Mucosa of gallbladder (tissue), 1 donor: Measurements from ENCODE around the gene CCDC171. TPM values are rescaled to one million over a fixed set of nuclear protein-coding genes. Genes with fewer than 3 reads are reported as not detected.
"Not testable (repeated sequence)": the region's sequence is repeated elsewhere in the genome, so short reads cannot be mapped to it uniquely, and the experiment has no call there.

Experiments used
- DNase-seq: peaks from one replicate; pipeline ENCODE4 v3.0.0-alpha.2; 2020; ENCODE audit warnings: low spot score
- total RNA-seq: library from RNA; stranded (reverse); gene quantifications from one replicate; pipeline ENCODE4 v1.2.1, GENCODE V29; 2021
- donor health status: DM: no; HTN: no; CAD: no.

Gene CCDC171
- total RNA-seq, 1 donor from 2014 or later, result 4.0 TPM

- DNase-seq, result no peak
These were observed 208.7 kb downstream of the CCDC171 start for GRCh38 chr9:15761551-15761950.

- DNase-seq, result no peak
These were observed 210.5 kb downstream of the CCDC171 start for GRCh38 chr9:15763371-15763770.

- DNase-seq, result no peak
These were observed 211.3 kb downstream of the CCDC171 start for GRCh38 chr9:15764131-15764530.

GRCh38 chr9:15769547-15769946, 216.7 kb downstream of the CCDC171 start:
- no peak for DNase-seq

- DNase-seq, result no peak
These were observed 226.0 kb downstream of the CCDC171 start for GRCh38 chr9:15778861-15779260.

GRCh38 chr9:15782106-15782505, 229.3 kb downstream of the CCDC171 start:
- no peak for DNase-seq

GRCh38 chr9:15785584-15785983, 232.7 kb downstream of the CCDC171 start:
- no peak for DNase-seq

- no peak for DNase-seq
These were observed 233.8 kb downstream of the CCDC171 start for GRCh38 chr9:15786616-15787015.

- DNase-seq, result not testable (repeated sequence)
These were observed 257.5 kb downstream of the CCDC171 start for GRCh38 chr9:15810219-15810899.

GRCh38 chr9:15813076-15813475, 260.2 kb downstream of the CCDC171 start:
- DNase-seq, result no peak

GRCh38 chr9:15824310-15824709, 271.5 kb downstream of the CCDC171 start:
- DNase-seq, result no peak

- no peak for DNase-seq
These were observed 278.5 kb downstream of the CCDC171 start for GRCh38 chr9:15831384-15831783.

- no peak for DNase-seq
These were observed 281.7 kb downstream of the CCDC171 start for GRCh38 chr9:15834541-15834940.

- no peak for DNase-seq
These were observed 284.3 kb downstream of the CCDC171 start for GRCh38 chr9:15837079-15837679.

- DNase-seq, result no peak
These were observed 289.2 kb downstream of the CCDC171 start for GRCh38 chr9:15842051-15842450.

GRCh38 chr9:15843316-15843715, 290.5 kb downstream of the CCDC171 start:
- DNase-seq, result no peak

- no peak for DNase-seq
These were observed 291.1 kb downstream of the CCDC171 start for GRCh38 chr9:15843931-15844330.

- DNase-seq, result no peak
These were observed 293.8 kb downstream of the CCDC171 start for GRCh38 chr9:15846611-15847010.

GRCh38 chr9:15849871-15850270, 297.0 kb downstream of the CCDC171 start:
- no peak for DNase-seq

- no peak for DNase-seq
These were observed 298.9 kb downstream of the CCDC171 start for GRCh38 chr9:15851766-15852165.

- DNase-seq, result no peak
These were observed 303.7 kb downstream of the CCDC171 start for GRCh38 chr9:15856591-15856990.

GRCh38 chr9:15867334-15867733, 314.5 kb downstream of the CCDC171 start:
- DNase-seq, result no peak

GRCh38 chr9:15867988-15868387, 315.1 kb downstream of the CCDC171 start:
- no peak for DNase-seq
